Measurements from ENCODE around the gene UNK. TPM values are rescaled to one million over a fixed set of nuclear protein-coding genes. Genes with fewer than 3 reads are reported as not detected.

The UNK gene
- total RNA-seq, 1 experiment from 2014 or later, result 35.4 TPM

GRCh38 chr17:75836605-75837004 is 52.0 kb downstream of the UNK start:
- Mint-ChIP-seq H3K27ac (no peak overlapping the region), H3K36me3 (no peaks in the 10 kb centered on the region), H3K4me1 (peaks cover 19% of the 10 kb centered on the region), H3K4me3 (no peak overlapping the region), H3K27me3 (ENCODE audit: low read depth) (no peaks in the 10 kb centered on the region), H3K9me3 (no peaks in the 10 kb centered on the region)
- ChIA-PET POLR2A (interaction anchor here (0.9 kb wide), 1 partner anchor 45 kb away, joined by 3 read pairs; no protein-coding TSS in a partner anchor), CTCF (interaction anchor here (0.5 to 6.6 kb wide), 6 partner anchors 9 to 141 kb away, joined by 3 to 76 read pairs (median 6); partner anchors contain the start of genes UNC13D and WBP2)
- TF ChIP-seq, protein P1, sequence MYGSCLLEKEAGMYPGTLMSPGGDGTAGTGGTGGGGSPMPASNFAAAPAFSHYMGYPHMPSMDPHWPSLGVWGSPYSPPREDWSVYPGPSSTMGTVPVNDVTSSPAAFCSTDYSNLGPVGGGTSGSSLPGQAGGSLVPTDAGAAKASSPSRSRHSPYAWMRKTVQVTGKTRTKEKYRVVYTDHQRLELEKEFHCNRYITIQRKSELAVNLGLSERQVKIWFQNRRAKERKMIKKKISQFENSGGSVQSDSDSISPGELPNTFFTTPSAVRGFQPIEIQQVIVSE (CRISPR knock-in tag; IDR thresholded peaks at IDR 0.05; ENCODE audit: borderline replicate concordance), result no peak
- no peak for TF ChIP-seq ZNF671 (CRISPR knock-in tag; IDR thresholded peaks at IDR 0.05)
- TF ChIP-seq FOXP1 (CRISPR knock-in tag; IDR thresholded peaks at IDR 0.05; ENCODE audit: borderline replicate concordance), result no peak
- no peak for TF ChIP-seq FOXP4 (CRISPR knock-in tag; IDR thresholded peaks at IDR 0.05)
- no peak for TF ChIP-seq ZNF121 (CRISPR knock-in tag; IDR thresholded peaks at IDR 0.05)
- no peak for TF ChIP-seq USF1 (CRISPR knock-in tag; IDR thresholded peaks at IDR 0.05)
- no peak for TF ChIP-seq PRDM15 (CRISPR knock-in tag; IDR thresholded peaks at IDR 0.05)
- TF ChIP-seq ZNF425 (CRISPR knock-in tag; conservative IDR thresholded peaks at IDR 0.05), result no peak
- TF ChIP-seq IRF1 (CRISPR knock-in tag; IDR thresholded peaks at IDR 0.05), result no peak
- no peak for TF ChIP-seq NR2C2 (CRISPR knock-in tag; IDR thresholded peaks at IDR 0.05)
- TF ChIP-seq NFYB (CRISPR knock-in tag; conservative IDR thresholded peaks at IDR 0.05; ENCODE audit: low read depth), result no peak
- no peak for TF ChIP-seq ZBTB21 (CRISPR knock-in tag; IDR thresholded peaks at IDR 0.05; ENCODE audit: borderline replicate concordance)
- TF ChIP-seq NFATC4 (CRISPR knock-in tag; IDR thresholded peaks at IDR 0.05), result no peak
- TF ChIP-seq ZNF219 (CRISPR knock-in tag; IDR thresholded peaks at IDR 0.05; ENCODE audit: borderline replicate concordance), result no peak
- DNase-seq (ENCODE audit: low spot score) (no peak), ATAC-seq (no peak)

- TF ChIP-seq ZNF671 (CRISPR knock-in tag; IDR thresholded peaks at IDR 0.05) (no peak), NFYB (CRISPR knock-in tag; conservative IDR thresholded peaks at IDR 0.05; ENCODE audit: low read depth) (no peak)
- TF ChIP-seq, protein P2, sequence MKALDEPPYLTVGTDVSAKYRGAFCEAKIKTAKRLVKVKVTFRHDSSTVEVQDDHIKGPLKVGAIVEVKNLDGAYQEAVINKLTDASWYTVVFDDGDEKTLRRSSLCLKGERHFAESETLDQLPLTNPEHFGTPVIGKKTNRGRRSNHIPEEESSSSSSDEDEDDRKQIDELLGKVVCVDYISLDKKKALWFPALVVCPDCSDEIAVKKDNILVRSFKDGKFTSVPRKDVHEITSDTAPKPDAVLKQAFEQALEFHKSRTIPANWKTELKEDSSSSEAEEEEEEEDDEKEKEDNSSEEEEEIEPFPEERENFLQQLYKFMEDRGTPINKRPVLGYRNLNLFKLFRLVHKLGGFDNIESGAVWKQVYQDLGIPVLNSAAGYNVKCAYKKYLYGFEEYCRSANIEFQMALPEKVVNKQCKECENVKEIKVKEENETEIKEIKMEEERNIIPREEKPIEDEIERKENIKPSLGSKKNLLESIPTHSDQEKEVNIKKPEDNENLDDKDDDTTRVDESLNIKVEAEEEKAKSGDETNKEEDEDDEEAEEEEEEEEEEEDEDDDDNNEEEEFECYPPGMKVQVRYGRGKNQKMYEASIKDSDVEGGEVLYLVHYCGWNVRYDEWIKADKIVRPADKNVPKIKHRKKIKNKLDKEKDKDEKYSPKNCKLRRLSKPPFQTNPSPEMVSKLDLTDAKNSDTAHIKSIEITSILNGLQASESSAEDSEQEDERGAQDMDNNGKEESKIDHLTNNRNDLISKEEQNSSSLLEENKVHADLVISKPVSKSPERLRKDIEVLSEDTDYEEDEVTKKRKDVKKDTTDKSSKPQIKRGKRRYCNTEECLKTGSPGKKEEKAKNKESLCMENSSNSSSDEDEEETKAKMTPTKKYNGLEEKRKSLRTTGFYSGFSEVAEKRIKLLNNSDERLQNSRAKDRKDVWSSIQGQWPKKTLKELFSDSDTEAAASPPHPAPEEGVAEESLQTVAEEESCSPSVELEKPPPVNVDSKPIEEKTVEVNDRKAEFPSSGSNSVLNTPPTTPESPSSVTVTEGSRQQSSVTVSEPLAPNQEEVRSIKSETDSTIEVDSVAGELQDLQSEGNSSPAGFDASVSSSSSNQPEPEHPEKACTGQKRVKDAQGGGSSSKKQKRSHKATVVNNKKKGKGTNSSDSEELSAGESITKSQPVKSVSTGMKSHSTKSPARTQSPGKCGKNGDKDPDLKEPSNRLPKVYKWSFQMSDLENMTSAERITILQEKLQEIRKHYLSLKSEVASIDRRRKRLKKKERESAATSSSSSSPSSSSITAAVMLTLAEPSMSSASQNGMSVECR (CRISPR knock-in tag; IDR thresholded peaks at IDR 0.05; ENCODE audit: borderline replicate concordance), result no peak
- DNase-seq (ENCODE audit: low spot score) (no peak), ATAC-seq (no peak)
- peaks cover 13% of the 10 kb centered on the region for H3K4me1 Mint-ChIP-seq
- POLR2A ChIA-PET, result no interaction called here
- H3K27ac Mint-ChIP-seq, result no peak overlapping the region
- H3K9me3 Mint-ChIP-seq, result no peaks in the 10 kb centered on the region
- H3K27me3 Mint-ChIP-seq (ENCODE audit: low read depth), result no peaks in the 10 kb centered on the region
- no peaks in the 10 kb centered on the region for H3K36me3 Mint-ChIP-seq
- no peak overlapping the region for H3K4me3 Mint-ChIP-seq
- CTCF ChIA-PET, result interaction anchor here (0.7 to 6.6 kb wide), 4 partner anchors 9 to 210 kb away, joined by 3 to 76 read pairs (median 14); partner anchors contain the start of gene UNC13D
Observed at GRCh38 chr17:75837899-75838298, 53.3 kb downstream of the UNK start.

Data from WTC11 (cell line).